Endothelial cell of hepatic sinusoid (primary cell): ENCODE data around the gene TIPIN.
"Not testable (repeated sequence)": the region's sequence is repeated elsewhere in the genome, so short reads cannot be mapped to it uniquely, and the experiment has no call there.

Source experiments
- in situ Hi-C: cut with HindIII; loops from 2 replicates; pipeline ENCODE4 v1.10.0; 2017; ENCODE audit warnings: low sequenced_read_pairs

TIPIN gene

DNA sequence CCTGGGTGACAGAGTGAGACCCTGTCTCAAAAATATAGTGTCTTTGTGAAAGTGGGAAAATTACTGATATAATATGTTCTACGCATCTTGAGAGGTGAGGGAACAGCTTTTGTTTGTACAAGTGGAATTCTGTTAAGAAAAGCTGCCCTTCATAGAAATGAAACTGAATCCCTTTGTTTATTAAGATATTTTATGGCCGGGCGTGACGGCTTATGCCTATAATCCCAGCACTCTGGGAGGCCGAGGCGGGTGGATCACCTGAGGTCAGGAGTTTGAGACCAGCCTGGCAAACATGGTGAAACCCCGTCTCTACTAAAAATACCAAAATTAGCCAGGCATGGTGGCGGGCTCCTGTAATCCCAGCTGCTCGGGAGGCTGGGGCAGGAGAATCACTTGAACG is 52.1 kb downstream of the TIPIN start:
- in situ Hi-C loops, result not testable (repeated sequence)

- in situ Hi-C loops, result no loop called here
Measured at GRCh38 chr15:66302489-66303278, 53.8 kb downstream of the TIPIN start.

- in situ Hi-C loops, result no loop called here
Measured at GRCh38 chr15:66298803-66299251, 57.7 kb downstream of the TIPIN start.

- in situ Hi-C loops, result no loop called here
Measured at GRCh38 chr15:66296186-66296585, 60.3 kb downstream of the TIPIN start.

- in situ Hi-C loops, result no loop called here
Measured at GRCh38 chr15:66294932-66295235, 61.6 kb downstream of the TIPIN start.

DNA sequence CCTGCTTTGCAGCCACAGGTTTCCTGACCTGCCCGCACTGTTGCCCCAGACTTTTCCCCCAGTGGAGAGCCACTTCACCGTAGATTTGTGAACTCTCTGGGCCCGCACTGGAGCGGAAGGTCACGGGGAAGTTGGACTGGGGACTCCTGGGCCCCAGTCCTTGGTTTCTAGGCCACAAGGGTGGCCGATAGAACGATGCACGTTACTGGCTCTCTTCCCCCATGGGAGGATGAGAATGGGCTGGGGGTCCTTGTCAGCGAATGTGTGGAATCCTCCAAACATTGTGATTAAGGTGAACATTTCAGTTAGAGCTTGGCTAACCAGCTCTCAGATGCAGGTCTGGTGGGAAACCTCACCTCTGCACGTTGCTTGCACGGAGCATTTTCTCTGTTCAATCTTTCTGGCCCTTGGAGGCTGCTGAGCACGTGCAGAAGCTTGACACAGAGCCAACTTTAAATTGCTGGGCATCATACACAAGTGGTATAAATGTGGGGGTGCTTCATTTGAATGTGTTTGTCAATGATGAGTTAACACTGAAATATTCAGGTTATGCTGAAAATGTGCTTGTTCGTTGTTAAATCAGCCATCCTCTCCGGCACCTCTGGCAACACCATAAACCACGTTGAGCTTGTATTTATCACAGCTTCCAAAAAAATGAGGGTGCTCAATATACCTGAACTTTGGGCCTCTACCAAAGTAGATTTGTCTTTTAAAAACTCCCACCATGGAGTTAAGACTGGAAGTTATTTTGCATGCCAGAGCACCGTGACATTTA is 62.1 kb downstream of the TIPIN start:
- in situ Hi-C loops, result no loop called here

GRCh38 chr15:66293419-66294156 is 62.9 kb downstream of the TIPIN start, which contains the start of gene DIS3L:
DIS3L (plus strand) TSS chr15:66293568; CDS start chr15:66293597, 29 bp downstream.
- in situ Hi-C loops, result no loop called here

- in situ Hi-C loops, result no loop called here
Measured at GRCh38 chr15:66292571-66293418, 63.7 kb downstream of the TIPIN start.

DNA sequence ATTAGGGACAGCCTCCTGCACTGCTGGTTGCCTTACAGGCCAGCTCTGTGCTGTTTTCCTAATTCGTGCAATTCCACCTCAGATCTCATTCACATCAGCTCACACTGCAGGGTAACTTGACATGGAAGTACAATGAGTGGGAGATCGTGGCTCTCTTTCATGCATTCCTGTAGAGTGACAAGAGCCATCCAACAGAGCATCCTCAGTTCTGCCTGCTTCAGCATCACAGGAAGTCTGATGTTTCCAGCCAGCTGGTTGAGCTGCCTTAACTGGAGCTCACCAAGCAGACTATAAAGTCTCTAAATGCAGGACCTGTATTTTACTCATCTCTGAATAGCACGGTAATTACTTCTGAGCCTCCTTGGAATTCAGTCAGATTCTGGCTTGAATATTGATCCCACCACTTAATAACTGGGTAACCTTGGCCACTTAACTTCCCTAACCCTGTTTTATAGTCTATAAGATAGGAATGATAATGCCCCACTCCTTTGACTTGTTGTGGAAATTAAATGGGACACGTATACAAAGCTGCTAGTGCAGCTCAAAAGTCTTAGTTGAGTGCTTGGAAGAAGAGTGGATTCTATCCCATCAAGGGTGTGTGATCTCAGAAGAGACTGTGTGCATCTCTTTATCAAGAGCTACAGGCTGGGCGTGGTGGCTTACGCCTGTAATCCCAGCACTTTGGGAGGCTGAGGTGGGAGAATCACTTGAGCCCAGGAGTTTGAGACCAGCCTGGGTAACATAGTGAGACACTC is 64.5 kb downstream of the TIPIN start:
- in situ Hi-C loops, result no loop called here

DNA sequence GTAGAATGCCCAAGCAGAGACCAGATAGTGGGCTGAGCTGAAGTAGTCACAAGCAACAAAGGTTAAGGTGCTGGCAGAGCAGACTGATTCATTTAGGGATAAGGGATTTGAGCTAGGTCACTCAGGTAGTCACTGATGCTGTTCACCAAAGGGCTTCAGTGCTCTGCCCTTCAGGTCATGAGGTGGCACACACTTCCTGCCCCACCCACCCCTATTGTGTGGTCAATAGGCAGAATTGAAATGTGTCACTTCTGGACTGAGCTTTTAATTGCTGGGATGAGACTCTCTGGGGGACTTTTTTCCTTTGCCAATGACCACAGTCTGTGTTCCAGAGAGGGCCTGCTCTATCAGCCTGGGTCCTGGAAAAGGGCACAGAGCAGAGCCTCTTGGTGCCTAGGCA is 66.0 kb downstream of the TIPIN start:
- in situ Hi-C loops, result no loop called here

- in situ Hi-C loops, result no loop called here
Measured at GRCh38 chr15:66290007-66290406, 66.5 kb downstream of the TIPIN start.

DNA sequence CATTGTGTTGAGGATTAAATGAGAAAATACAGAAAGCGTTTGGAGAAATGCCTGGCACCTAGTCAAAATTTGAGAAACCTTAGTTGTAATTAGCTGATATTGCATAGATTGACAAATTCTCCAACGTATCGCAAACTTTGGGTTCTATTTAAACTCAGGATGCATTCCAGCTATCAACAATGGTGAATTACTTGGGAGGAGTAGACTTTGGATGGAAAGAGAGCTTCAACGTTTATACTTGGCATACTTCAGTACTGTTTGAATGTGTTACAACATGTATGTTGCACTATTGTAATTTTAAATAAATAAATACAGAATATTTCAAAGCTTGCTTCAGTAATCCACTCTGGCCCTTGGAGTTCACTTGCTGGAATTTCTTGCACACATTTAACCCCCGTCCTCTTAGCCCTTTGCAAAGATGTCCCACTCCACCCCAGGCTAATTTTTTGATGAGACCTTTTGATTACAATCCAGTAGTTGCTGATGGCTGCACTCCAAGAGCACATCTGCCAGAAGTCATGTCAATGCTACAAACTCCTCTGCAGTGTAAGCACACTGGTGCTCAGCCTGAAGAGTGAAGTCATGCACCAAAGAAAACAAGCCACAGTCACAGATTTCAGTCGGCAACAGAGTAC is 67.8 kb downstream of the TIPIN start:
- in situ Hi-C loops, result no loop called here

- in situ Hi-C loops, result no loop called here
Measured at GRCh38 chr15:66288093-66288492, 68.4 kb downstream of the TIPIN start.

DNA sequence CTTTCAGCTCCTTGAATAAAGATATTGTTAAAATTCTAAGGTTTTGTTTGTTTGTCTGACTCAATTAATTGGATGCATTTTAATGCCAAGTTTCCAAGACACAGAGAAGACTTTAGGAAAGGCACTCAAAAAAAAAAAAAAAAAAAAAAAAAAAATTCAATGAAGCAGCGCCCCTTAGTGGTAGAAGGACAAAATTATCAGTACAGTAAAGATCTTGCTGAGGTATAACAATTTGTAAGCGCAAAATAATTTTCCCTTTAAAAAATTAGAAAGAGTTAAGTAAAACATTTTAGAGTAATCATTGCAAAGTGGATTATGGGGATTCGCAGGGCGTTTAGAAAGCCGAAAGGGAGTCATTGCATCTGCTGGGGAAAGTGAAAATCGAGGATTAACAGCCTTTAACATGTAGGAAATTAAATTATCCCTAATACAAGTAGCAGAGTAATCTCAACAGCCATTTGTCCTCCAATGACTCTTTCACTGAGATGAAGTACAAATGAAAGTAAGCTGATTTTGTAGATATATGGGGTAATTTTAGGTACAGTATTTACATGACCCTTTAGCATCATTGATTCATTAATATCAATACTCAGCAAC is 68.9 kb downstream of the TIPIN start:
- in situ Hi-C loops, result no loop called here
